HEK293T (cell line): ENCODE measurements around the gene FAM78B.

Source experiments
- ARNT ChIP-seq: fragments of 450-650 bp; IDR thresholded peaks from 2 replicates; pipeline ENCODE4 v1.6.1; 2017; ENCODE audit warnings: mild to moderate bottlenecking
- BHLHE40 ChIP-seq: fragments of 450-650 bp; IDR thresholded peaks from 2 replicates; pipeline ENCODE4 v1.6.1; 2016; ENCODE audit warnings: mild to moderate bottlenecking, moderate library complexity, borderline replicate concordance
- ELF4 ChIP-seq: fragments of 450-650 bp; IDR thresholded peaks from 2 replicates; pipeline ENCODE4 v1.6.1; 2017; ENCODE audit warnings: antibody characterized with exemption
- FOXM1 ChIP-seq: fragments of 450-650 bp; IDR thresholded peaks from 2 replicates; pipeline ENCODE4 v1.6.1; 2017; ENCODE audit warnings: mild to moderate bottlenecking, borderline replicate concordance
- LEF1 ChIP-seq: fragments of 450-650 bp; IDR thresholded peaks from 2 replicates; pipeline ENCODE4 v1.6.1; 2017; ENCODE audit warnings: mild to moderate bottlenecking, borderline replicate concordance
- SP1 ChIP-seq: fragments of 450-650 bp; IDR thresholded peaks from 2 replicates; pipeline ENCODE4 v1.6.1; 2017
- SUZ12 ChIP-seq: fragments of 450-650 bp; IDR thresholded peaks from 2 replicates; pipeline ENCODE4 v1.6.1; 2016; ENCODE audit warnings: mild to moderate bottlenecking

- TF ChIP-seq BHLHE40 (no peak), ELF4 (no peak), LEF1 (no peak), FOXM1 (no peak), SP1 (no peak), ARNT (no peak), SUZ12 (no peak)
These were observed 113.4 kb downstream of the FAM78B start for GRCh38 chr1:166053395-166053794.
